Measurements from ENCODE around the gene CCDC51.
A peak's percentile ranks its signal among the peaks of the same experiment; 100 is the strongest.
"Not testable (repeated sequence)": the region's sequence is repeated elsewhere in the genome, so short reads cannot be mapped to it uniquely, and the experiment has no call there.

The CCDC51 gene

DNA sequence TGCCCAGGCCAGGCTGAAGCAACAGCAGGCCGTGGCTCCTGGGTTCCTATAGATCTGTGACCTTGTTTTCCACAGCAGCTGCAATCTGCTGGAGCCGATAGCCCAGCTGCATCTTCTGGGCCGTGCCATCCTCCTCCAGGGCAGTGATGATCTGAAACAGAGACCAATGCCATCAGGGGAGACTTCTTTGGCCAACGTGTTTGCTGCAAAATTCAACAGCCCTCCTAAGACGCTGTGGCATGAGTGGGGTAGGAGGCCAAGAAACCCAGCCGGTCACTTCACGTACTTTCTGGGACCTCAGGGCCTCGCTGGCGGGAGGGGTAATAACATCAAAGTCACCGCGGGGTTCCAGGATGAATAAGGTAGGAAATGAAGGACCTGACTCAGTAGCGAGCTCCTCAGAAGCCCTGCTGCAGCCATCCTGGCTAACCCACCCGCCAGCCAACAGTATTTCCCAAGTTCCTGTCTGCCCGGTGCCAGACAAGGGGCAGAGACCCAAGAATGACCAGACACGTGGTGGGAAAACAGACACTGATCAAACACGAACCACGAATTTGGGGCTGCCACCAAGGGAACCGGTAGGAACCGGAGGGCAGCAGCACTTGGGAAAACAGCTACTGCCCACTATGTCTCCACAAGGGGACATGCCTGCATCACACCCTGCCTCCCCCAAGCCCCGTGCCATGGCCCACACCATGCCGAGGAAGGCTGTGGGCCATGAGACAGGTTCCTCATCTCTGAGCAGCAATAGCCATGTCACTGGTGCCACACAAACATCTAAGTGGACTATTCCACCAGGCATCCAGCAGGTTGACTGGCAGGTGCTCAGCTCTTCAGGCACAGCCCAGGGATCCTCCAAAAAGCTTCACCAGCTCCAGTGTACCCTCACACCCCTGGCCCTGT is 35.2 kb downstream of the CCDC51 start:
- no peak for DNase-seq

DNA sequence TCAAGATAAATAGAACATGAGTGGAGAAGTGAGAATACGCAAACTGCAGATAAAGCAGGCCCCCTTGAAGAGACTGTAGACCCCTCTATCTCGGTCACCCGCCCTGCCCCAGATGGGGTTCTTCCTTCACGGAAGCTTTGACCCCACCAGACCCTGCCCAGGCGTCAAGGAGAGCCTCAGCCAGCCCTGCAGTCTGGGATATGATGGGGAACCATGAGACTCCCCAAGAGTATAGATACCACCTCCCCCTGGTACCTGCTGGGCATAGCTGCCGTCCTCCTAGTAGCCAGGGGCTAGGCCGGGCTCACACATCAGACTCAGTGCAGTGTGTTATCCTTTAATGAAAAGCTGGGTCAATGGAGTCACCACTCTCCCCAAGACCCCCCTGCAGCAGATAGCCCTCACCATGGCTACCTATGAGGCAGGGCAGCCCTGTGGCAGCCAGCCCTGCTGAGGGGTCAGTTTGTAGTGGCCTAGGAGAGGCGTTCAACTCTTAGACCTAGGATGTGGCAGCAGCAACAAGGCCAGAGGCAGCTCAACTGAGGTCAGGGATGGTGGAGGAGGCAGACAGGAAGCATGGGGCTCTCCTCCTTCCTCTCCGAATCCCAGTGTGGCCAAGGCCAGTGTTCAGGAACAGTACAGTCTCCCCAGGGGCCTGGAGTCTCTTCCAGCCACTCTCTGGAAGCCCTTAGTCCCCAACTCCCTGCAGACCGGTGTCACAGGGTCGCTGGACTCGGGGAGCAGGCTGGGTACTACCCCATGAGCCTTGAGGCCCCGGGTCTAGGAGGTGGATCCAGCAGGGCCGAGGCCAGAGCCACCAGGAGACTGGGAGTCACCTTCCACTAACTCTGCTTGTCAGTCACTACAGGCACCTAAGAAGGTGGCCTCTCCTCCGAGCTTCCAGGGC is 36.1 kb downstream of the CCDC51 start:
- DNase-seq, result no peak

DNA sequence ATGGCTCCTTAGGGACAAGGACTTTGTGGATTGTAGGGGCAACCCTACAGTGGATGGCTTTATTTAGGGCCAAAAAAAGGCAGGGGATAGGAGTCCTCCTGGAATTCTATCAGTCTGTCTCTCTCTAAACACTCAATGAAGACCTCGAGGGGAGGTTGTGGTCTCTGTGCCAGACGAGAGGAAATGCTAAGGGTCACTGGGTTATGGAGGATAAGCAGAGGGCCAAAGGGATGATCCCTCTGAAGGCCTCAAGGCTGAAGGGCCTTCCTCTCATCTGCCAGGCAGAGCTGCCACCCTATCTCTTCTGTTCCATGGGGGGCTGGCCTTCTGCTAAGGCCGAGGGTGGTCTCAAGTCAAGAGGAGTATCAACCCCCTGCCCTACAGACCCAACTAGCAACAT is 37.0 kb downstream of the CCDC51 start:
- DNase-seq, result no peak

DNA sequence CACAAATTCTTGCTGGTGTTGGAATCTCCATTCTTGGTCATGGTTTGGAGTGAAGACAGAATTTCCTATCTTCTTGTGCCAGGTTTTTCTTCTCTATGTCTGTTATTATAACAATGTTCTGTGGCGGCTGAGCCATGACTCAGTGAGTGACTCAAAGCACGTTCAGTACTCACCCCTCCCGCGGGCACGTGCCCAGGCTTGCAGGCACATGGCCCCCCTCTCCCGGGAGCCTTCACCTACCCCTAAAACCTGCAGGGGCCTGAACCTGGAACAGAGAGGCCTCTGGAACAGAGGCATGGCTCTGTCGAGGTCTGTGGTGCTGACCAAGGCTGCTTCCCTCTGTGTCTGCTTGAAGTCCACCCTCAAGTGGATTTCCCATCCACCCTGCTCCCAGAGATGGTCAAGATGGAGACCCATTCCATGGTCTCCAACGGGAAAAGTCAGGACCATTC is 37.6 kb downstream of the CCDC51 start:
- DNase-seq, result peak; percentile 35

DNA sequence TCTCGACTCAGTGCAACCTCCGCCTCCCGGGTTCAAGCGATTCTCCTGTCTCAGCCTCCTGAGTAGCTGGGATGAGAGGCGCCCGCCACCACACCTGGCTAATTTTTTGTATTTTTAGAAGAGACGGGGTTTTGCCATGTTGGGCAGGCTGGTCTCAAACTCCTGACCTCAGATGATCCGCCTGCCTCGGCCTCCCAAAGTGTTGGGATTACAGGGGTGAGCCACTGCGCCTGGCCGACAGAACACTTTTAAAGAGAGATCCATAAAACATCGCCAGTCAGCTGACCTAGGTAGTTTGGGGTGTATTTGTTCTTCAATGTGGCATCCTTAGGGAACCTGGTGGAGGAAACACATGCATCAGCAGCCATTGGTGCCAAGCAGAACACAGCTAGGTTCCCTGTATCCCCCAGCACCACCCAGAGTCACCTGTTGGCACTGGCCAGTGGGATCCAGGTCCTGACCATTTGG is 38.5 kb downstream of the CCDC51 start:
- not testable (repeated sequence) for DNase-seq

DNA sequence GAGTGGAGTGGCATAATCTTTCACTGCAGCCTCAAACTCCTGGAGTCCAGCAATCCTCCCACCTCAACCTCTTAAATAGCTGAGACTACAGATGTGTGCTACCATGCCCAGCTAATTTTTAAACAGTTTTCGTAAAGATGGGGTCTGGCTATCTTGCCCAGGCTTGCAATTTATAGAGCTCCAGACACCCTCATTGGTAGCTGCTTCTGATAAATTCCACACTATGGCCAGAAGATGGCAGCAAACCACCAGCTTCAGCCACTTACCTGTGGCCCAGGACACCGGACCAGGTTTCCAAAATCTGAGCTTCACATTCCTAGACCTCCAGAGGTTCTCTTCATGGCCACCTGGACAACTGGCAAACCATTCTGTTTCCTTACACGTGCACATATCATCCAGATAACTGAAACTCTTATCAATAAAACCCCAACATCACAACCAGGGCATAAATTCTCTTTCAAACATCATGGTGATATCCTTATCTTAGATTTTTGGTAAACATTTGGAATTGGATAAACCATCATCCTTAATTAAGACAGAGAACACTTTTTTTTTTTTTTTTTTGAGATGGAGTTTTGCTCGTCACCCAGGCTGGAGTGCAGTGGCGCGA is 39.0 kb downstream of the CCDC51 start:
- DNase-seq, result peak; percentile 75

DNA sequence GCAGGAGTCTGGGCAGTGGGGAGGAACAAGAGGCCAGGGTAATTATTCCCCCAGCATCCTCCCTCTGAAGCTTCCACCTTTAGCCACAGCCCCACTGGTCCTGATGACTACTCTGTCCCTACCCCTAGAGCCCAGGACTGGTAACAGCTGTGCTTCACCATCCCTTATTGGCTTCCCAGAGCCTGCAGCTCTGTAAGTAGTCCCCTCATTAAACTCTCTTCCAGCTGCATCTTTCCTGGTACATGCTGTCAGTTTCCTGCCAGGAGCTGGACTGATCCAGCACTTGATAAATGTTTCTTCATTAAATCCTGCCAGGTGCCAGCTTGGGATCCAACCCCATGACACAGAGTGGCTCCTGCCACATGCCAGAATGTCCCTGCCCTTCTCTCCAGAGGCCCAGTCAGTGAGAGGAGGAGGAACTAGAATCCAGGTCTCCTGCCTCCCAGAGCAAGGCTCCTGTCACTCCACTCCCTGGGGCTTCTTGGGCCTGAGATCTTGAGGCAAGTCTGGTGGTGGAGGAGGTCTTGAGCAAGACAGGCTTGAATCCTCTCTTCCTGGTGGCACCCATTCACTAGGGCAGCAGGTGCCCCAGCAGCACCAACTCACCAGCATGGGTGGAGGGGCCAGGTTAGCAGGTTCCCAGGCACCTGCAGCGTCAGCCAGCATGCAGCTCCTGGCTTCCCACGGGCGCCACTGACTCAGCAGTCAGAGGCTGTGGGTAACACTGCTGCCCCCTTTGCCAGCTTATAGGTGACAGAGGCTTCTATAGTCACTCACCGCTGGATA is 40.3 kb downstream of the CCDC51 start:
- no peak for DNase-seq

DNA sequence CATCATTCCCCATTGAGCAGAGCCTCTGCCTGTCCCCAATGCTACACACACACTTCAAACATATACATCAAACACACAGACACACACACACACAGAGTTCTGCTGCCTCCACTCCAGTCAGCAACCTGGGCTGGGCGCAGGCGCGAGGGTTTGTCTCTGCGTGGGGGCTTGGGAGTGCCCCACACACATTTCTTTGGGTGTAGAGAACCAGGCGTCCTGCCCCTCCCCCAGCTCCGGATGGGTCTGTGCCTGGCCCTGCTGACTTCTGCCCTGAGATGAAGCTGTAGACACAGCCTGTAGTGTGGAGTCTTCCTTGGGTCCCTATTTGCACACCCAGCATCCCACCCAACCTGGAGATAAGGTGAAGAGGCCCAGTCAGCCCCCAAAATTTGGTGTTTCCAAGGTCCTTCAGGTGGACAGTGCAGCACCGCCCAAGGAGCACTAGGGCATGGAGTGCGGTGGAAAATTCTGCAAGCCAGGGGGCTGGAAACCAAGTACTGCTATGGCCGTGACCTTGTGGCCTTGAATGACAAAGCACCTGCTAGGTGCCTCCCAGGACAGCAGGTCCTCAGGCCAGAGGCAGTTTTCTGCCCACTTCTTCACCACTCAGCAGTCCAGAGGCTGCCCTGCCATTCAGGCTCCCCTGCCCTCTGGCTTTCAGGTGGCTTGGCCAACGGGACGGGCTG is 41.1 kb downstream of the CCDC51 start:
- no peak for DNase-seq

DNA sequence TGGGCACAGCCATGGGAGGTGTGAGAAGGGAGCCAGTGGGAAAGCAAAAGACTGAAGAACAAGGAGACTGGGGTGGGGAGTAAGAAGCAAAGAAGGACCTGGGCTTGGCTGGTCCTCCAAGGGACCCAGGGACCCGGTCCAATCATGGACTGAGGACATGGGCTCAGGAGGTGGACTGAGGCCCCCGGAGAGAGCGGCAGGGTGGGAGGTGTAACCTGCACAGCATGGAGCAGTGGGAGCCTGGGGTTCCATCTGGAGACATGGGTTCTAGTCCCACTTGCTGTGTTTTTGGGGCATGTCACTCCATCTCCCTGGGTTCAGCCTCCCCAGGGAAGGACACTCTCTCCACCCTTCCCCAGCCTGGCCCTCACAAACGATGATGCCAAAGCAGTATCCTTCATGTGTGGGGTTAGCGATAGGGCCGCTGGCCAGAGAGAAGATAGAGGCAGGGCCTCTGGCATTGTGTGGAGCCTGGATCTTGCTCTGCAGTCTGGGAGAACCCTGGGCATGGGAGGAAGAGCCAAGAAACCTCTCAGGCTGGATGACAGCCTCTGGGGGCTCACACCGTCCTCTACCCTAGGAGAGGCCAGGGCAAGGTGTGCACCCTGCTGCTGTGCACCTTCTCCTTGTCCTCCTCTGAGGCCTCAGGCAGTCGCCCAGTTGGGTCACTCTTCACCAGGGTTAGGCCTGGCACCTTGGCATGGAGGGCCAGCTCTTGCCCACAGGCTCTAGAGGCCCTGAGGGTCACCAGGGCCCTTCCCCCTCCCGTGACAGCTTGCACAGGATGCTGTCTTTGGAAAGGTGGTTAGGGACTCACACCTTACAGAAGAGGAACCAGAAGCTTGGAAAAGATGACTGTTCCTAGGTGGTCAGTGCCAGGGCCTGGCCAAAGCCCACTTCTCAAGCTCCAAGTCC is 41.9 kb downstream of the CCDC51 start:
- DNase-seq, result no peak

DNA sequence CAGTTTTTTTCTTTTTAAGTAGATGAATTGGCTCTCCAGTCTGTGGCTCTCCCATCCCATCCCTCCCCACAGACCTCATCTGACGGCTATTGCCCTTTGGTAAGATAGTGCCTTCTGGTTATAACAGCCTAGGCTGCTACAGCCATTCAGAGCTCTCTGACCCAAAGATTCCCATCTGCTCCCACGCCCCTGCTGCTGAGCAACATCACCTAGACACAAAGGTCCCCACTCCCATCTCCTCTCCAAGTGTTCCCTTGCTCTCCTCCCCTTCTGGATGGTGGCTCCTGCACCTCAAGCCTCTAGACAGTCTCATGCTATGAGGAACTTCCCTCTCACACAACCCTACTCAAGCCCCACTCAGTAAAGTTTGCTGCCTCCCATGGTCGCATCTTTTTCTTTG is 44.2 kb downstream of the CCDC51 start:
- no peak for DNase-seq

DNA sequence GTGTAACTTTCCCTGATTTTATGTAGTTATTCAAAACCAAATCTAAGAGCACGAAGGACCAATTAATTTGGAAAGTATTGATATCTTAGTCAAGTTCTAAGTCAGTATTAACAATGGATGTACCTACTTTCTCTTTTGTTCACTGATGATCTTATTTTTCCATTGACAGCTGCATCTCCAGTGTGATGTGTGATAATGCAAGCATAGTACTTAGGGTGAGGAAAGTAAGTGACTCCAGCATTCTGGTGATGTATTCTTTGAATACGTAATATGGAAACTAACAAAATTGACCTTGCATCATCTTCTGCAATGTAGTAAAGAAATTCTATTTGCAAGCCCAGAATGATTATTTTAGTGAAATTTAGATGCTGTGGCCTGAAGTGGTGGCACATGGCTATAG is 45.5 kb downstream of the CCDC51 start:
- DNase-seq, result no peak

DNA sequence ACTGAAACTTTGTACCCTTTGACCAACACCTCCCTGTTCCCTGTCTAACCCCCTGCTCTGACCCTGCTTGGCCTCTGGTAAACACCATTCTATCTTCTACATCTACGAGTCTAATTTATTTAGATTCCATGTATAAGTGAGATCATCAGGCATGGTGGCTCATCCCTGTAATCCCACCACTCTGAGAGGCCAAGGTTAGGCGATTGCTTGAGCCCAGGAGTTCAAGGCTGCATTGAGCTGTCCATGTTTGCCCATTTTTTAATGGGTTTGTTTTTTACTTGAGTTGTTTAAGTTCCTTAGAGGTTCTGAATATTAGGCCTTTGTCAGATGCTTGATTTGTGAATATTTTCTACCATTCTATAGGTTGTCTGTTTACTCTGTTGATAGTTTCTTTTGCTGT is 51.0 kb downstream of the CCDC51 start:
- DNase-seq, result no peak

DNA sequence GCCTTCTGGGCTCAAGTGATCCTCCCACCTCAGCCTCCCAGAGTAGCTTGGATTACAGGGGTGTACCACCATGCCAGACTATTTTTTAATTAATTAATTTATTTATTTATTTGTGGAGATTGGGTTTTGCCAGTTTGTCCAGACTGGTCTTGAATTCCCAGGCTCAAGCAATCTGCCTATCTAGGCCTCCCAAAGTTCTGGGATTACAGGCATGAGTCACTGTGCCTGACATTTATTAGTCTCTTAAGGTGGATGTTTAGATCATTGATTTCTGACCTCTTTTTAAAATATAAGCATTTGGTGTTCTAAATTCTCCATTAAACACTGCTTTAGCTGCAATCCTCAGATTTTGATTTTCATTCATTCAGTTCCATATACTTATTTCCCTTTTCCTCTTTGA is 52.3 kb downstream of the CCDC51 start:
- no peak for DNase-seq

Data from eye (tissue), 1 donor.